ENCODE results near the gene GPLD1.

Gene GPLD1

GRCh38 chr6:24439858-24440539 lies 49.4 kb downstream of the GPLD1 start:
- Histone ChIP-seq H3K4me3 (ENCODE audit: low read depth in 1 of 2, low read length in 1 of 2) (no peak overlapping the region), H3K4me1 (ENCODE audit: control insufficient read depth in 1 of 2, insufficient read depth in 1 of 2, low read depth in 1 of 2, low read length in 1 of 2) (peaks cover 7 to 14% of the 10 kb centered on the region in 2 experiments), H3K9me3 (no peaks in the 10 kb centered on the region), H3K27ac (no peak overlapping the region), H3K27me3 (no peaks in the 10 kb centered on the region), H3K36me3 (no peaks in the 10 kb centered on the region)
- no peak for TF ChIP-seq CTCF (IDR thresholded peaks at IDR 0.05)

- no peak for TF ChIP-seq CTCF (IDR thresholded peaks at IDR 0.05)
- no peaks in the 10 kb centered on the region for H3K36me3 ChIP-seq
- peaks cover 6 to 10% of the 10 kb centered on the region in 2 experiments for H3K4me1 ChIP-seq (ENCODE audit: control insufficient read depth in 1 of 2, insufficient read depth in 1 of 2, low read depth in 1 of 2, low read length in 1 of 2)
- H3K9me3 ChIP-seq, result no peaks in the 10 kb centered on the region
- H3K27me3 ChIP-seq, result no peaks in the 10 kb centered on the region
- no peak overlapping the region for H3K4me3 ChIP-seq (ENCODE audit: low read depth in 1 of 2, low read length in 1 of 2)
- H3K27ac ChIP-seq, result no peak overlapping the region
Measured at GRCh38 chr6:24436979-24437378, 52.4 kb downstream of the GPLD1 start.

GRCh38 chr6:24432611-24433010 lies 56.8 kb downstream of the GPLD1 start:
- no peak for TF ChIP-seq CTCF (IDR thresholded peaks at IDR 0.05)
- Histone ChIP-seq H3K36me3 (no peaks in the 10 kb centered on the region), H3K27me3 (no peaks in the 10 kb centered on the region), H3K27ac (no peak overlapping the region), H3K4me3 (ENCODE audit: low read depth in 1 of 2, low read length in 1 of 2) (no peak overlapping the region), H3K4me1 (ENCODE audit: control insufficient read depth in 1 of 2, insufficient read depth in 1 of 2, low read depth in 1 of 2, low read length in 1 of 2) (peaks cover 9 to 10% of the 10 kb centered on the region in 2 experiments), H3K9me3 (no peaks in the 10 kb centered on the region)

GRCh38 chr6:24431045-24431451 lies 58.3 kb downstream of the GPLD1 start:
- H3K4me1 ChIP-seq (ENCODE audit: control insufficient read depth in 1 of 2, insufficient read depth in 1 of 2, low read depth in 1 of 2, low read length in 1 of 2), result peaks cover 9 to 10% of the 10 kb centered on the region in 2 experiments
- no peak overlapping the region for H3K27ac ChIP-seq
- H3K36me3 ChIP-seq, result peaks cover 3% of the 10 kb centered on the region
- TF ChIP-seq CTCF (IDR thresholded peaks at IDR 0.05), result peak; percentile 66
- H3K4me3 ChIP-seq (ENCODE audit: low read depth in 1 of 2, low read length in 1 of 2), result no peak overlapping the region
- no peaks in the 10 kb centered on the region for H3K27me3 ChIP-seq
- H3K9me3 ChIP-seq, result no peaks in the 10 kb centered on the region

- H3K4me3 ChIP-seq (ENCODE audit: low read depth in 1 of 2, low read length in 1 of 2), result no peak overlapping the region
- H3K36me3 ChIP-seq, result peaks cover 3% of the 10 kb centered on the region
- H3K27ac ChIP-seq, result no peak overlapping the region
- H3K27me3 ChIP-seq, result no peaks in the 10 kb centered on the region
- H3K9me3 ChIP-seq, result no peaks in the 10 kb centered on the region
- H3K4me1 ChIP-seq (ENCODE audit: control insufficient read depth in 1 of 2, insufficient read depth in 1 of 2, low read depth in 1 of 2, low read length in 1 of 2), result peaks cover 9 to 10% of the 10 kb centered on the region in 2 experiments
- TF ChIP-seq CTCF (IDR thresholded peaks at IDR 0.05), result no peak
Measured at GRCh38 chr6:24430086-24430485, 59.3 kb downstream of the GPLD1 start.
